Fibroblast of lung (primary cell): ENCODE data around the gene SMIM13.

Experiments used
- CTCF ChIP-seq, 2 donors: IDR thresholded peaks in 1 of 2; conservative IDR thresholded peaks in 1 of 2; 1 replicate in 1 of 2; 2 replicates in 1 of 2; pipeline ENCODE4 v1.5.1; 2011 to 2012; ENCODE audit warnings: low read length in 2 of 2, control low read depth in 1 of 2, inconsistent platforms in 1 of 2, low read depth in 1 of 2, mild to moderate bottlenecking in 1 of 2
- EZH2 ChIP-seq: IDR thresholded peaks from 2 replicates; pipeline ENCODE4 v1.5.1; 2012; ENCODE audit warnings: low read length, control low read depth, mild to moderate bottlenecking; ENCODE audit errors: missing control alignments

GRCh38 chr6:11164717-11165646 is 71.3 kb downstream of the SMIM13 start:
- TF ChIP-seq CTCF (conservative IDR thresholded peaks at IDR 0.05 in 1 of 2, IDR thresholded peaks at IDR 0.05 in 1 of 2; ENCODE audit: low read depth in 1 of 2, low read length in 2 of 2) (no peak), EZH2 (no peak)
